A549 (cell line): ENCODE results near the gene HEYL. TPM values are rescaled to one million over a fixed set of nuclear protein-coding genes. Genes with fewer than 3 reads are reported as not detected.
A peak's percentile ranks its signal among the peaks of the same experiment; 100 is the strongest.

ENCODE experiments used
- ATAC-seq, 2 experiments: fragments of 200-7000 bp in 1 of 2; fragments of >200 bp in 1 of 2; cut with Nextera tagmentation in 1 of 2; cut with Tn5 transposase in 1 of 2; 3 replicates each; pipeline versions ENCODE4 v1.8.0 to v1.9.1; 2018 to 2020; ENCODE audit warnings: mild to moderate bottlenecking in 1 of 2, moderate library complexity in 1 of 2
- CTCF ChIA-PET: fragments of 300-600 bp; sonication (Branson Sonifier 250); formaldehyde crosslinking; extraction: SDS; loops from one replicate; lab custom pipeline; 2021; ENCODE audit warnings: antibody characterized with exemption, inconsistent platforms; lab: Yijun Ruan, JAX
- POLR2A ChIA-PET: fragments of 350-600 bp; formaldehyde crosslinking; extraction: SDS; loops from one replicate; lab custom pipeline; 2021; ENCODE audit warnings: antibody characterized with exemption, inconsistent platforms; lab: Yijun Ruan, JAX
- DNase-seq, 2 experiments: peaks; one replicate each; pipeline versions ENCODE4 v3.0.0 to v3.0.0-alpha.2; 2011 to 2016; ENCODE audit warnings: low read depth in 1 of 2, low spot score in 1 of 2
- FAIRE-seq: peaks from 2 replicates; lab custom pipeline; 2011; peaks lifted over from hg19 to GRCh38; lab: Jason Lieb, UNC
- H3K27ac ChIP-seq, 2 experiments: fragments of >200 bp; sonication (Bioruptor Twin); formaldehyde crosslinking; 3 replicates each; pipeline ENCODE4 v1.5.1; 2016 to 2017
- H3K4me1 ChIP-seq: fragments of >200 bp; sonication (Bioruptor Twin); formaldehyde crosslinking; 3 replicates; pipeline ENCODE4 v1.6.1; 2016
- H3K4me2 ChIP-seq: fragments of >200 bp; sonication (Bioruptor Twin); formaldehyde crosslinking; 3 replicates; pipeline ENCODE4 v1.6.1; 2016
- H3K4me3 ChIP-seq: fragments of >200 bp; sonication (Bioruptor Twin); formaldehyde crosslinking; 3 replicates; pipeline ENCODE4 v1.5.1; 2016
- H3K9me3 ChIP-seq: fragments of >200 bp; sonication (Bioruptor Twin); formaldehyde crosslinking; 3 replicates; pipeline ENCODE4 v1.6.1; 2016
- CEBPB ChIP-seq, 2 experiments: fragments of >200 bp in 1 of 2; sonication (Bioruptor Twin) in 1 of 2; formaldehyde crosslinking in 1 of 2; IDR thresholded peaks; 2 replicates each; pipeline ENCODE4 v1.6.1; 2012 to 2016
- CTCF ChIP-seq: fragments of >200 bp; sonication (Bioruptor Twin); formaldehyde crosslinking; IDR thresholded peaks from 3 replicates; pipeline ENCODE4 v1.5.1; 2016
- EHF ChIP-seq: fragments of 250-450 bp; sonication (Bioruptor Pico); IDR thresholded peaks from 2 replicates; pipeline ENCODE4 v1.5.0; 2020; ENCODE audit warnings: mild to moderate bottlenecking
- EHMT2 ChIP-seq: fragments of 200-600 bp; sonication (generic); IDR thresholded peaks from 2 replicates; pipeline ENCODE4 v1.6.1; 2016; ENCODE audit warnings: antibody characterized with exemption, low read depth, mild to moderate bottlenecking, moderate library complexity
- ELK1 ChIP-seq: fragments of 150-350 bp; IDR thresholded peaks from 2 replicates; pipeline ENCODE4 v1.6.1; 2014; ENCODE audit warnings: low read depth, mild to moderate bottlenecking, low read length
- HDAC2 ChIP-seq: fragments of 200-600 bp; sonication (generic); IDR thresholded peaks from 2 replicates; pipeline ENCODE4 v1.6.1; 2016
- HOXA7 ChIP-seq: fragments of 250-450 bp; sonication (Bioruptor Pico); IDR thresholded peaks from 2 replicates; pipeline ENCODE4 v1.5.0; 2020; ENCODE audit warnings: mild to moderate bottlenecking, moderate library complexity
- MAFK ChIP-seq: fragments of 450-650 bp; IDR thresholded peaks from 2 replicates; pipeline ENCODE4 v1.6.1; 2014; ENCODE audit not compliant: partially characterized antibody
- MAZ ChIP-seq: fragments of 150-350 bp; IDR thresholded peaks from 2 replicates; pipeline ENCODE4 v1.6.1; 2014; ENCODE audit warnings: antibody characterized with exemption, low read depth, low read length, borderline replicate concordance
- MYC ChIP-seq: IDR thresholded peaks from 2 replicates; pipeline ENCODE4 v1.6.1; 2012; ENCODE audit warnings: mild to moderate bottlenecking, inconsistent platforms, low read length, improper control_type of control experiment, borderline replicate concordance
- NPAS2 ChIP-seq: fragments of 250-450 bp; sonication (Bioruptor Pico); IDR thresholded peaks from 2 replicates; pipeline ENCODE4 v1.8.0; 2022; ENCODE audit warnings: mild to moderate bottlenecking, moderate library complexity, borderline replicate concordance
- PHF8 ChIP-seq: fragments of 200-600 bp; sonication (generic); IDR thresholded peaks from 2 replicates; pipeline ENCODE4 v1.6.1; 2016; ENCODE audit warnings: low read depth, mild to moderate bottlenecking, antibody characterized with exemption, moderate library complexity, borderline replicate concordance
- POLR2A ChIP-seq: IDR thresholded peaks from 2 replicates; pipeline ENCODE4 v1.6.1; 2012; ENCODE audit warnings: mild to moderate bottlenecking, low read length
- RARB ChIP-seq: fragments of 250-450 bp; sonication (Bioruptor Pico); IDR thresholded peaks from 2 replicates; pipeline ENCODE4 v1.8.0; 2021; ENCODE audit warnings: mild to moderate bottlenecking, moderate library complexity
- RCOR1 ChIP-seq: fragments of 150-350 bp; IDR thresholded peaks from 2 replicates; pipeline ENCODE4 v1.6.1; 2014; ENCODE audit warnings: antibody characterized with exemption, low read length, low read depth
- REST ChIP-seq: fragments of 200-600 bp; sonication (generic); IDR thresholded peaks from 2 replicates; pipeline ENCODE4 v1.6.1; 2016; ENCODE audit warnings: antibody characterized with exemption, mild to moderate bottlenecking, moderate library complexity
- RNF2 ChIP-seq: fragments of 200-600 bp; sonication (generic); IDR thresholded peaks from 2 replicates; pipeline ENCODE4 v1.6.1; 2016; ENCODE audit warnings: low read depth, mild to moderate bottlenecking, antibody characterized with exemption, moderate library complexity, borderline replicate concordance
- ZC3H11A ChIP-seq: fragments of 450-650 bp; IDR thresholded peaks from 2 replicates; pipeline ENCODE4 v1.6.1; 2014; ENCODE audit warnings: antibody characterized with exemption, mild to moderate bottlenecking
- ZNF302 ChIP-seq: fragments of 250-450 bp; sonication (Bioruptor Pico); IDR thresholded peaks from 2 replicates; pipeline ENCODE4 v1.9.0; 2021; ENCODE audit warnings: inconsistent platforms, mild to moderate bottlenecking, moderate library complexity
- ZSCAN20 ChIP-seq: fragments of 250-450 bp; sonication (Bioruptor Pico); IDR thresholded peaks from 2 replicates; pipeline ENCODE4 v1.8.0; 2022; ENCODE audit warnings: mild to moderate bottlenecking, moderate library complexity
- WGBS: methylation state at CpG from one replicate; pipeline ENCODE4 v1.1.6; 2017; ENCODE audit errors: missing lambda C conversion rate; 5-methylcytosine and 5-hydroxymethylcytosine counted together
- polyA plus RNA-seq, 4 experiments: library from polyadenylated mRNA; depleted of rRNA in 3 of 4; stranded (reverse); fragments of >200 nt; fragmentation: RNase III in 1 of 4; extraction: RNeasy Plus Mini Kit Qiagen cat#74134 plus additional on column Dnase treatment in 1 of 4; gene quantifications; 2 replicates in 3 of 4; 3 replicates in 1 of 4; pipeline ENCODE4 v1.2.3, GENCODE V29; 2011 to 2017
- TF ChIP-seq, protein P1 (sequence below): IDR thresholded peaks from 2 replicates; pipeline ENCODE4 v1.6.1; 2012; ENCODE audit warnings: low read depth, borderline replicate concordance
- TF ChIP-seq, protein P2 (sequence below): fragments of 250-450 bp; sonication (Bioruptor Pico); IDR thresholded peaks from 2 replicates; pipeline ENCODE4 v1.5.0; 2021; ENCODE audit warnings: mild to moderate bottlenecking, moderate library complexity, borderline replicate concordance

HEYL gene
- polyA plus RNA-seq, 2 of the 4 experiments (the other 2 are of a cell fraction) = 2.2 to 2.3 TPM

- Histone ChIP-seq H3K4me1 (no peaks in the 10 kb centered on the region), H3K27ac (no peak overlapping the region), H3K9me3 (no peaks in the 10 kb centered on the region), H3K4me3 (no peak overlapping the region), H3K4me2 (no peak overlapping the region)
- FAIRE-seq (no peak), DNase-seq (no peak), ATAC-seq (no peak)
- ChIA-PET POLR2A (no interaction called here), CTCF (interaction anchor here (0.7 to 5.0 kb wide), 6 partner anchors 11 to 522 kb away, joined by 3 to 29 read pairs (median 4); no protein-coding TSS in a partner anchor)
- 84% methylated on average over 3 of the region's 3 CpGs for WGBS
- TF ChIP-seq POLR2A (no peak), CEBPB (IDR thresholded peaks at IDR 0.05) (no peak), HOXA7 (CRISPR knock-in tag) (no peak), MAZ (no peak), ZSCAN20 (no peak), REST (no peak), RNF2 (no peak), NPAS2 (CRISPR knock-in tag) (no peak), PHF8 (no peak), EHMT2 (no peak), MYC (no peak), ELK1 (no peak), RCOR1 (no peak), CTCF (no peak), ZNF302 (CRISPR knock-in tag) (no peak), MAFK (no peak), HDAC2 (no peak)
- TF ChIP-seq, protein P1, sequence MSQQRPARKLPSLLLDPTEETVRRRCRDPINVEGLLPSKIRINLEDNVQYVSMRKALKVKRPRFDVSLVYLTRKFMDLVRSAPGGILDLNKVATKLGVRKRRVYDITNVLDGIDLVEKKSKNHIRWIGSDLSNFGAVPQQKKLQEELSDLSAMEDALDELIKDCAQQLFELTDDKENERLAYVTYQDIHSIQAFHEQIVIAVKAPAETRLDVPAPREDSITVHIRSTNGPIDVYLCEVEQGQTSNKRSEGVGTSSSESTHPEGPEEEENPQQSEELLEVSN = no peak
Measured at GRCh38 chr1:39620659-39621165, 18.7 kb downstream of the HEYL start.

- POLR2A ChIA-PET = no interaction called here
- 77% methylated on average over 4 of the region's 4 CpGs for WGBS
- peaks cover 5% of the 10 kb centered on the region; the same call in 2 of the 3 replicates for H3K4me1 ChIP-seq
Measured at GRCh38 chr1:39617488-39618049, 21.9 kb downstream of the HEYL start.

More at GRCh38 chr1:39617488-39618049, 21.9 kb downstream of the HEYL start:
- Histone ChIP-seq H3K4me3 (no peak overlapping the region), H3K9me3 (no peaks in the 10 kb centered on the region), H3K27ac (no peak overlapping the region), H3K4me2 (no peak overlapping the region)
- TF ChIP-seq RARB (CRISPR knock-in tag) (no peak), EHF (CRISPR knock-in tag) (no peak), ZC3H11A (no peak)
- TF ChIP-seq, protein P2, sequence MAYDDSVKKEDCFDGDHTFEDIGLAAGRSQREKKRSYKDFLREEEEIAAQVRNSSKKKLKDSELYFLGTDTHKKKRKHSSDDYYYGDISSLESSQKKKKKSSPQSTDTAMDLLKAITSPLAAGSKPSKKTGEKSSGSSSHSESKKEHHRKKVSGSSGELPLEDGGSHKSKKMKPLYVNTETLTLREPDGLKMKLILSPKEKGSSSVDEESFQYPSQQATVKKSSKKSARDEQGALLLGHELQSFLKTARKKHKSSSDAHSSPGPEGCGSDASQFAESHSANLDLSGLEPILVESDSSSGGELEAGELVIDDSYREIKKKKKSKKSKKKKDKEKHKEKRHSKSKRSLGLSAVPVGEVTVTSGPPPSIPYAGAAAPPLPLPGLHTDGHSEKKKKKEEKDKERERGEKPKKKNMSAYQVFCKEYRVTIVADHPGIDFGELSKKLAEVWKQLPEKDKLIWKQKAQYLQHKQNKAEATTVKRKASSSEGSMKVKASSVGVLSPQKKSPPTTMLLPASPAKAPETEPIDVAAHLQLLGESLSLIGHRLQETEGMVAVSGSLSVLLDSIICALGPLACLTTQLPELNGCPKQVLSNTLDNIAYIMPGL (CRISPR knock-in tag) = no peak
- FAIRE-seq (no peak), ATAC-seq (peak in 1 of 2 experiments; percentile 8; a peak in 2 of 6 replicates), DNase-seq (no peak)
- CTCF ChIA-PET = interaction anchor here (0.7 to 5.0 kb wide), 3 partner anchors 11 to 34 kb away, joined by 3 to 29 read pairs (median 4); partner anchors contain the start of gene HEYL
